Gastrocnemius medialis (tissue), 4 donors: Measurements from ENCODE around the gene MTMR12. TPM values are rescaled to one million over a fixed set of nuclear protein-coding genes. Genes with fewer than 3 reads are reported as not detected.
A peak's percentile ranks its signal among the peaks of the same experiment; 100 is the strongest.

ENCODE experiments used
- ATAC-seq, 2 donors: fragments of 150-250 bp; one replicate each; pipeline ENCODE4 v1.9.1; 2016
- DNase-seq, 2 donors: peaks; one replicate each; pipeline ENCODE4 v3.0.0-alpha.2; 2019
- H3K27ac ChIP-seq, 4 donors: fragments of 200-600 bp; sonication (generic); 1 replicate in 1 of 4; 2 replicates in 3 of 4; pipeline ENCODE4 v1.5.1; 2016 to 2018; ENCODE audit warnings: mild to moderate bottlenecking in 2 of 4, moderate library complexity in 1 of 4
- H3K27me3 ChIP-seq, 3 donors: fragments of 200-600 bp; sonication (generic) in 2 of 3; 1 replicate in 1 of 3; 2 replicates in 2 of 3; pipeline versions ENCODE4 v1.5.1 to v1.6.0; 2016 to 2019; ENCODE audit warnings: mild to moderate bottlenecking in 1 of 3, moderate library complexity in 1 of 3
- H3K36me3 ChIP-seq, 2 donors: fragments of 200-600 bp; sonication (generic) in 1 of 2; one replicate each; pipeline ENCODE4 v1.5.1; 2017 to 2018
- H3K4me1 ChIP-seq, 2 donors: fragments of 200-600 bp; sonication (generic) in 1 of 2; one replicate each; pipeline ENCODE4 v1.5.1; 2016 to 2017; ENCODE audit warnings: mild to moderate bottlenecking in 2 of 2
- H3K4me3 ChIP-seq, 4 donors: fragments of 200-600 bp; sonication (generic) in 3 of 4; 1 replicate in 1 of 4; 2 replicates in 3 of 4; pipeline ENCODE4 v1.5.1; 2016 to 2019; ENCODE audit warnings: mild to moderate bottlenecking in 2 of 4
- H3K9me3 ChIP-seq, 3 donors: fragments of 200-600 bp; sonication (generic) in 2 of 3; 1 replicate in 1 of 3; 2 replicates in 2 of 3; pipeline ENCODE4 v1.5.1; 2016 to 2019
- POLR2A ChIP-seq, 2 donors: fragments of 450-650 bp; IDR thresholded peaks; one replicate each; pipeline ENCODE4 v1.6.1; 2017; ENCODE audit warnings: antibody characterized with exemption in 2 of 2, mild to moderate bottlenecking in 2 of 2, moderate library complexity in 2 of 2
- in situ Hi-C, 4 donors: fragments of 200-750 bp; cut with MboI; loops; one replicate each; pipeline versions ENCODE4 v1.15.0 to v1.8.0; 2017; ENCODE audit warnings: low sequenced_read_pairs in 4 of 4
- intact Hi-C: fragments of 100-400 bp; cut with DNase I; formaldehyde crosslinking; loops from one replicate; pipeline ENCODE4 v1.15.1; 2023; ENCODE audit warnings: low total_unique reads
- total RNA-seq, 4 donors: library from RNA; depleted of rRNA; stranded (reverse); fragments of >200 nt; gene quantifications; one replicate each; pipeline versions ENCODE4 v1.1.0 to v1.2.3, GENCODE V29; 2016
- TF ChIP-seq, protein P1 (sequence below), 5 experiments: fragments of 450-650 bp in 3 of 5; fragments of 200-600 bp in 2 of 5; sonication (generic) in 2 of 5; IDR thresholded peaks in 4 of 5; conservative IDR thresholded peaks in 1 of 5; 1 replicate in 4 of 5; 2 replicates in 1 of 5; pipeline ENCODE4 v1.5.1; 2016 to 2019; ENCODE audit warnings: antibody characterized with exemption in 5 of 5, mild to moderate bottlenecking in 3 of 5, moderate library complexity in 3 of 5

The MTMR12 gene
- total RNA-seq, 4 donors from 2014 or later: 6.4 to 11.5 (median 10.6) TPM

DNA sequence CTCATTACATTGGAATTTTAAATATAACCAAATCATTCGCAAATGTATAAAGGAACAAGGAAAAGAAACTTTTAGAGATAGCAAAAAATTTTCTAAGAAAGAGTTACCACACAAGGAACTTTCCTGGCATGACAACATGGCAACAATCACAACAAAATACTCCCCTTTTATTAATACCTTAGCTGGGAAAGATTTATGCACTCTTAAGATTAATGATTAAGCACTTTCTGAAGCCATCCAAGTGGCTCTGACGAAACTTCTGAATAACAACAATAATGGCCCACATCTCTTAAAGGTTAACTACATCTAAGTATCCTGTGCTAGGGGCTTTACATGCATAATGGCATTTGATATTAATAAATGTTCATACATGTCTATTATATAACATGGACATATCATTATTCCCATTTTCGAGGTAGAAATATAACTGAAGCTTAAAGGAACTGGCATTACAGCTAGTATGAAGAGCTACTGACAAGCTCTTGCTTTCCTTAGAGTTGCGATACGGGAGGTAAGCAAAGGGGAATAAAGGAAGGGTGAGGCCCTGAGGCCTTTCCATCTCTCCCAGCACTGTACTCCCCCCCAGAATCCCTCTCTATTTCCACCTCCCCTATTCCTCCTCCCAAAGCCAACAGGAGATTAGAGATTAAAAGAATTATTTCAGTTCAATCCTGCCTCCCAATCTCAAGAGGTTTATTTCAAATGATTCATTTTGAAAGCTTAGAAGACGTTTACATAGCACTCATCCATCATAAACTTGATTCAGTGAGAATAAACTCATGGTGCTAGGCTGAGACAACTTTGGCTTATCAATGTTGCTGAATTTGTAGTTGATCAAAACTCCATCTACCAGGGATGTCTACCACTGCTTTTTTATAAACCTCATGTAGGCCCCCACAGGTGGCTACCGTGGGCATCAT lies 9.6 kb downstream of the MTMR12 start:
- DNase-seq (no peak), ATAC-seq (no peak)
- Histone ChIP-seq H3K4me1 (peaks cover 11 to 43% of the 10 kb centered on the region in 2 donors), H3K27ac (no peak overlapping the region), H3K4me3 (no peak overlapping the region), H3K27me3 (no peaks in the 10 kb centered on the region), H3K9me3 (no peaks in the 10 kb centered on the region), H3K36me3 (no peaks in the 10 kb centered on the region)
- TF ChIP-seq, protein P1, sequence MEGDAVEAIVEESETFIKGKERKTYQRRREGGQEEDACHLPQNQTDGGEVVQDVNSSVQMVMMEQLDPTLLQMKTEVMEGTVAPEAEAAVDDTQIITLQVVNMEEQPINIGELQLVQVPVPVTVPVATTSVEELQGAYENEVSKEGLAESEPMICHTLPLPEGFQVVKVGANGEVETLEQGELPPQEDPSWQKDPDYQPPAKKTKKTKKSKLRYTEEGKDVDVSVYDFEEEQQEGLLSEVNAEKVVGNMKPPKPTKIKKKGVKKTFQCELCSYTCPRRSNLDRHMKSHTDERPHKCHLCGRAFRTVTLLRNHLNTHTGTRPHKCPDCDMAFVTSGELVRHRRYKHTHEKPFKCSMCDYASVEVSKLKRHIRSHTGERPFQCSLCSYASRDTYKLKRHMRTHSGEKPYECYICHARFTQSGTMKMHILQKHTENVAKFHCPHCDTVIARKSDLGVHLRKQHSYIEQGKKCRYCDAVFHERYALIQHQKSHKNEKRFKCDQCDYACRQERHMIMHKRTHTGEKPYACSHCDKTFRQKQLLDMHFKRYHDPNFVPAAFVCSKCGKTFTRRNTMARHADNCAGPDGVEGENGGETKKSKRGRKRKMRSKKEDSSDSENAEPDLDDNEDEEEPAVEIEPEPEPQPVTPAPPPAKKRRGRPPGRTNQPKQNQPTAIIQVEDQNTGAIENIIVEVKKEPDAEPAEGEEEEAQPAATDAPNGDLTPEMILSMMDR (IDR thresholded peaks at IDR 0.05 in 4 of 5, conservative IDR thresholded peaks at IDR 0.05 in 1 of 5): no peak
- no peak for TF ChIP-seq POLR2A (IDR thresholded peaks at IDR 0.05)
- intact Hi-C loops: no loop called here
- in situ Hi-C loops: no loop called here

DNA sequence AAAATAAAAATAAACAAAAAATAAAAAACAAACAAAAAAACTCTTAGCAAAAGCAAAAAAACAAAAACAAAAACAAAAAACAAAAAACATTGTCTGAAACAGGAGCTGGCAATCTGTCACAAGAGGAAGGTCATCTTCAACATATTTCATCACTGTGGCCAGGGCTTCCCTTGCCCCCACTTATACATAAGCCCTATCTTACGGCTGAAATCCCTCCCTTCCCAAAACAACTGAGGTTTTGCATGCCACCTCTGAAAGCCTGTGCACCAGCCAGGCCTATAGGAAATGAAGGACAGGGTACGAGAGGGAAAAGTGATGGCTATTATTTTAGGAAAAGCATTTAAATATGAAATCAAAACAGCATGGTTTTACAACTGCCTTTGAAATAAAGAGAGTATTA lies 10.8 kb downstream of the MTMR12 start:
- Histone ChIP-seq H3K4me3 (no peak overlapping the region), H3K4me1 (peaks cover 22 to 48% of the 10 kb centered on the region in 2 donors), H3K27ac (no peak overlapping the region), H3K27me3 (no peaks in the 10 kb centered on the region), H3K9me3 (no peaks in the 10 kb centered on the region), H3K36me3 (no peaks in the 10 kb centered on the region)
- DNase-seq (no peak), ATAC-seq (no peak)
- intact Hi-C loops (no loop called here), in situ Hi-C loops (no loop called here)
- TF ChIP-seq, protein P1 (IDR thresholded peaks at IDR 0.05 in 4 of 5, conservative IDR thresholded peaks at IDR 0.05 in 1 of 5): no peak
- no peak for TF ChIP-seq POLR2A (IDR thresholded peaks at IDR 0.05)

DNA sequence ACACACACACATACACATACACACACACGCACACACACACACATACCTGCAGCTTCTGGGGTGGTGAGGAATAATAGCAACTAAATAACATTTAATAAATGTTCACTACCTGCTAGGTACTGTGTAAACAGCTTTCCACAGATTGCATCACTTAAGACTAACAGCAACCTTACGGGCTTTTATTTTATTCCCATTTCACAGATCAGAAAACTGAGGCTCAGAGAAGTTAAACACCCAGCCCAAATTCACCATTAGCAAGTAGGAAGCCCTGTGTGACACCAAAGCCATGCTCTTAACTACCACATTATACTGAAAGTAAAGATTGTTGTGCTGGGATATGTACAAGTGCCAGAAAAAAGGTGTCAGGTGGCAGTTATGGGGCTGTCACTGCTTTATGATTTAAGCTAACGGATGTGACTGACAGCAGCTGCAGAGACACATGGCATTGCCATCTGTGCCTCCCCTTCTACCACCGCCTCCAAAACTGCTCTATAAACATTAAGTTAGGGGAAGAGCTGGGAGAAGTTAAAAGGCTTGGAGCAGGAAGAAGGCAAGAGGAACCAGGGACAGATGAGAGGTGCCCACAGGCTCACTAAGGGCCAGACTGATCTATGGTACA lies 13.6 kb downstream of the MTMR12 start:
- Histone ChIP-seq H3K4me1 (peaks cover 27 to 56% of the 10 kb centered on the region in 2 donors), H3K27ac (no peak overlapping the region), H3K9me3 (no peaks in the 10 kb centered on the region), H3K36me3 (no peaks in the 10 kb centered on the region), H3K4me3 (no peak overlapping the region), H3K27me3 (no peaks in the 10 kb centered on the region)
- no peak for TF ChIP-seq POLR2A (IDR thresholded peaks at IDR 0.05)
- TF ChIP-seq, protein P1 (IDR thresholded peaks at IDR 0.05 in 4 of 5, conservative IDR thresholded peaks at IDR 0.05 in 1 of 5): no peak
- no peak for ATAC-seq
- intact Hi-C loops: no loop called here
- in situ Hi-C loops: no loop called here
- no peak for DNase-seq

DNA sequence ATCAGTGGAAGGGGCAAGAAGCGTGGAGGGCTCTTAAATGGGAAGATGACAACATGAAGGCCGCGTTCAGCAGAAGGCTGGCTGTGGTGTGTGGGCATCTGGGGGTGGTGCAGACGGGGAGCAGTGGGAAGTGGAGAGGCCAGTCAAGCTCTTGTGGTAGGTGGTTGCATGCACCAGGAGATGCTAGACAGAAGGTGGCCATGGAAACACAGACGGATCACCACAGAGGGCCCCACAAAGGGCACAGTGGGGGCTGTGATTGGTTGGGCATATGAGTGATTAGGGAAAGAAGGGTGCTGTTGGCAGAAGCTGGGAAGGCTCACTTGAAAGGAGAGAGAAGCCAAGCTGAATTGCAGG lies 14.7 kb downstream of the MTMR12 start:
- no peak for TF ChIP-seq POLR2A (IDR thresholded peaks at IDR 0.05)
- TF ChIP-seq, protein P1 (IDR thresholded peaks at IDR 0.05 in 4 of 5, conservative IDR thresholded peaks at IDR 0.05 in 1 of 5): no peak
- Histone ChIP-seq H3K27ac (peak overlapping the region in 1 of 4 donors; percentile 26), H3K4me1 (peaks cover 27 to 51% of the 10 kb centered on the region in 2 donors), H3K36me3 (no peaks in the 10 kb centered on the region), H3K4me3 (no peak overlapping the region), H3K9me3 (no peaks in the 10 kb centered on the region), H3K27me3 (no peaks in the 10 kb centered on the region)
- DNase-seq: no peak
- intact Hi-C loops: no loop called here
- in situ Hi-C loops: no loop called here
- ATAC-seq: no peak
